WTC11 (cell line): ENCODE results near the gene KIF6.

Source experiments
- CBFB ChIP-seq: sonication (generic); formaldehyde crosslinking; IDR thresholded peaks from 2 replicates; pipeline ENCODE4 v1.8.1; 2022; ENCODE audit warnings: mild to moderate bottlenecking, low read depth, missing genetic modification reagents
- GABPB1 ChIP-seq: sonication (generic); formaldehyde crosslinking; IDR thresholded peaks from 2 replicates; pipeline ENCODE4 v1.8.1; 2023; ENCODE audit warnings: mild to moderate bottlenecking, missing genetic modification reagents
- MXD4 ChIP-seq: fragments of 250-450 bp; sonication (Bioruptor Pico); IDR thresholded peaks from 2 replicates; pipeline ENCODE4 v1.8.0; 2021; ENCODE audit warnings: mild to moderate bottlenecking, moderate library complexity, borderline replicate concordance
- NR3C1 ChIP-seq: sonication (generic); formaldehyde crosslinking; conservative IDR thresholded peaks from 2 replicates; pipeline ENCODE4 v1.8.1; 2023; ENCODE audit warnings: low read depth, mild to moderate bottlenecking, missing genetic modification reagents
- TEAD1 ChIP-seq: sonication (generic); formaldehyde crosslinking; IDR thresholded peaks from 2 replicates; pipeline ENCODE4 v1.8.0; 2022; ENCODE audit warnings: mild to moderate bottlenecking, missing genetic modification reagents
- TP53 ChIP-seq: sonication (generic); formaldehyde crosslinking; IDR thresholded peaks from 2 replicates; pipeline ENCODE4 v1.8.1; 2023; ENCODE audit warnings: mild to moderate bottlenecking, missing genetic modification reagents
- ZNF219 ChIP-seq: sonication (generic); formaldehyde crosslinking; IDR thresholded peaks from 2 replicates; pipeline ENCODE4 v1.8.0; 2023; ENCODE audit warnings: missing genetic modification reagents, mild to moderate bottlenecking, borderline replicate concordance
- TF ChIP-seq, protein P1 (sequence below): sonication (generic); formaldehyde crosslinking; IDR thresholded peaks from 2 replicates; pipeline ENCODE4 v1.8.0; 2022; ENCODE audit warnings: missing genetic modification reagents
- TF ChIP-seq, protein P2 (sequence below): fragments of 200-600 bp; IDR thresholded peaks from 2 replicates; pipeline ENCODE4 v1.8.0; 2022; ENCODE audit warnings: antibody characterized with exemption
- TF ChIP-seq, protein P3 (sequence below): sonication (generic); formaldehyde crosslinking; IDR thresholded peaks from 2 replicates; pipeline ENCODE4 v1.8.0; 2023; ENCODE audit warnings: missing genetic modification reagents, mild to moderate bottlenecking, borderline replicate concordance
- TF ChIP-seq, protein P4 (sequence below): sonication (generic); formaldehyde crosslinking; IDR thresholded peaks from 2 replicates; pipeline ENCODE4 v1.8.0; 2022; ENCODE audit warnings: mild to moderate bottlenecking, missing genetic modification reagents
- TF ChIP-seq, protein P5 (sequence below): sonication (generic); formaldehyde crosslinking; IDR thresholded peaks from 2 replicates; pipeline ENCODE4 v1.8.1; 2023; ENCODE audit warnings: mild to moderate bottlenecking, missing genetic modification reagents, moderate library complexity

DNA sequence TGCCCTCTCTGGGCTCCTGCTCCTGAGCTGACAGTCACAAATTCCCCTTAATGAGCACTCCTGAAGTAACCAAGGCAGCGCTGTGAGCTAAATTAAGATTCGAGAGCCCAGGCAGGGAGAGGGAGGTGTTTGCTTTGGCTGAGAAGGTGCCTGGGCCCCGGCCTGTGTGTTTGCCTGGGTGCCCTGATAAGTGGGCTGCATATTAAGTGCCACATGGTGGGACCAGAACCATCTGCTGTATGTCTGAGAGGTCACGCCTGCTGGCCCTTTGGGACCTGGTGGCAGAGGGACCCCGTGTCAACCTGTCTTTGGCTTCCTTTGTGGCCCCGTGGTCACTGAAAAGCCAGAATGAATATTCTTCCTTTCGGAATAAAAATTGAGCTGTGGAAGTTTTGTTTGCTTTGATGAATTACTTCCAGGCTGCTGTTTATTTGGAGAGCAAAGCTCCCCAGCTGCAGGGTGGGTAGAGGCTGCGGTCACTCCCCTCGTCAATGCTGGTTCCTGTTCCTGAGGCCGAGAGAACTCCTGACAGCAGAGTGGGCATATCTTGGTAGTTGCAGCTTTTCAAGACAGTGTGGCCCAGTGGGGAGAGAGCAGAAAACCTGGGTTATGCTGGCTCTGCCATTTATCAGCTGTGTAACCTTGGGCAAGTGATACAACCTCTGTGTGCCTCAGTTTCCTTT lies 385.2 kb downstream of the KIF6 start:
- TF ChIP-seq TP53 (CRISPR knock-in tag) (no peak), GABPB1 (CRISPR knock-in tag) (no peak), ZNF219 (CRISPR knock-in tag) (no peak), NR3C1 (no peak), TEAD1 (CRISPR knock-in tag) (no peak), CBFB (no peak), MXD4 (CRISPR knock-in tag) (no peak)
- TF ChIP-seq, protein P1, sequence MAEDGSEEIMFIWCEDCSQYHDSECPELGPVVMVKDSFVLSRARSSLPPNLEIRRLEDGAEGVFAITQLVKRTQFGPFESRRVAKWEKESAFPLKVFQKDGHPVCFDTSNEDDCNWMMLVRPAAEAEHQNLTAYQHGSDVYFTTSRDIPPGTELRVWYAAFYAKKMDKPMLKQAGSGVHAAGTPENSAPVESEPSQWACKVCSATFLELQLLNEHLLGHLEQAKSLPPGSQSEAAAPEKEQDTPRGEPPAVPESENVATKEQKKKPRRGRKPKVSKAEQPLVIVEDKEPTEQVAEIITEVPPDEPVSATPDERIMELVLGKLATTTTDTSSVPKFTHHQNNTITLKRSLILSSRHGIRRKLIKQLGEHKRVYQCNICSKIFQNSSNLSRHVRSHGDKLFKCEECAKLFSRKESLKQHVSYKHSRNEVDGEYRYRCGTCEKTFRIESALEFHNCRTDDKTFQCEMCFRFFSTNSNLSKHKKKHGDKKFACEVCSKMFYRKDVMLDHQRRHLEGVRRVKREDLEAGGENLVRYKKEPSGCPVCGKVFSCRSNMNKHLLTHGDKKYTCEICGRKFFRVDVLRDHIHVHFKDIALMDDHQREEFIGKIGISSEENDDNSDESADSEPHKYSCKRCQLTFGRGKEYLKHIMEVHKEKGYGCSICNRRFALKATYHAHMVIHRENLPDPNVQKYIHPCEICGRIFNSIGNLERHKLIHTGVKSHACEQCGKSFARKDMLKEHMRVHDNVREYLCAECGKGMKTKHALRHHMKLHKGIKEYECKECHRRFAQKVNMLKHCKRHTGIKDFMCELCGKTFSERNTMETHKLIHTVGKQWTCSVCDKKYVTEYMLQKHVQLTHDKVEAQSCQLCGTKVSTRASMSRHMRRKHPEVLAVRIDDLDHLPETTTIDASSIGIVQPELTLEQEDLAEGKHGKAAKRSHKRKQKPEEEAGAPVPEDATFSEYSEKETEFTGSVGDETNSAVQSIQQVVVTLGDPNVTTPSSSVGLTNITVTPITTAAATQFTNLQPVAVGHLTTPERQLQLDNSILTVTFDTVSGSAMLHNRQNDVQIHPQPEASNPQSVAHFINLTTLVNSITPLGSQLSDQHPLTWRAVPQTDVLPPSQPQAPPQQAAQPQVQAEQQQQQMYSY (CRISPR knock-in tag): no peak
- TF ChIP-seq, protein P2, sequence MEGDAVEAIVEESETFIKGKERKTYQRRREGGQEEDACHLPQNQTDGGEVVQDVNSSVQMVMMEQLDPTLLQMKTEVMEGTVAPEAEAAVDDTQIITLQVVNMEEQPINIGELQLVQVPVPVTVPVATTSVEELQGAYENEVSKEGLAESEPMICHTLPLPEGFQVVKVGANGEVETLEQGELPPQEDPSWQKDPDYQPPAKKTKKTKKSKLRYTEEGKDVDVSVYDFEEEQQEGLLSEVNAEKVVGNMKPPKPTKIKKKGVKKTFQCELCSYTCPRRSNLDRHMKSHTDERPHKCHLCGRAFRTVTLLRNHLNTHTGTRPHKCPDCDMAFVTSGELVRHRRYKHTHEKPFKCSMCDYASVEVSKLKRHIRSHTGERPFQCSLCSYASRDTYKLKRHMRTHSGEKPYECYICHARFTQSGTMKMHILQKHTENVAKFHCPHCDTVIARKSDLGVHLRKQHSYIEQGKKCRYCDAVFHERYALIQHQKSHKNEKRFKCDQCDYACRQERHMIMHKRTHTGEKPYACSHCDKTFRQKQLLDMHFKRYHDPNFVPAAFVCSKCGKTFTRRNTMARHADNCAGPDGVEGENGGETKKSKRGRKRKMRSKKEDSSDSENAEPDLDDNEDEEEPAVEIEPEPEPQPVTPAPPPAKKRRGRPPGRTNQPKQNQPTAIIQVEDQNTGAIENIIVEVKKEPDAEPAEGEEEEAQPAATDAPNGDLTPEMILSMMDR: no peak
- TF ChIP-seq, protein P3, sequence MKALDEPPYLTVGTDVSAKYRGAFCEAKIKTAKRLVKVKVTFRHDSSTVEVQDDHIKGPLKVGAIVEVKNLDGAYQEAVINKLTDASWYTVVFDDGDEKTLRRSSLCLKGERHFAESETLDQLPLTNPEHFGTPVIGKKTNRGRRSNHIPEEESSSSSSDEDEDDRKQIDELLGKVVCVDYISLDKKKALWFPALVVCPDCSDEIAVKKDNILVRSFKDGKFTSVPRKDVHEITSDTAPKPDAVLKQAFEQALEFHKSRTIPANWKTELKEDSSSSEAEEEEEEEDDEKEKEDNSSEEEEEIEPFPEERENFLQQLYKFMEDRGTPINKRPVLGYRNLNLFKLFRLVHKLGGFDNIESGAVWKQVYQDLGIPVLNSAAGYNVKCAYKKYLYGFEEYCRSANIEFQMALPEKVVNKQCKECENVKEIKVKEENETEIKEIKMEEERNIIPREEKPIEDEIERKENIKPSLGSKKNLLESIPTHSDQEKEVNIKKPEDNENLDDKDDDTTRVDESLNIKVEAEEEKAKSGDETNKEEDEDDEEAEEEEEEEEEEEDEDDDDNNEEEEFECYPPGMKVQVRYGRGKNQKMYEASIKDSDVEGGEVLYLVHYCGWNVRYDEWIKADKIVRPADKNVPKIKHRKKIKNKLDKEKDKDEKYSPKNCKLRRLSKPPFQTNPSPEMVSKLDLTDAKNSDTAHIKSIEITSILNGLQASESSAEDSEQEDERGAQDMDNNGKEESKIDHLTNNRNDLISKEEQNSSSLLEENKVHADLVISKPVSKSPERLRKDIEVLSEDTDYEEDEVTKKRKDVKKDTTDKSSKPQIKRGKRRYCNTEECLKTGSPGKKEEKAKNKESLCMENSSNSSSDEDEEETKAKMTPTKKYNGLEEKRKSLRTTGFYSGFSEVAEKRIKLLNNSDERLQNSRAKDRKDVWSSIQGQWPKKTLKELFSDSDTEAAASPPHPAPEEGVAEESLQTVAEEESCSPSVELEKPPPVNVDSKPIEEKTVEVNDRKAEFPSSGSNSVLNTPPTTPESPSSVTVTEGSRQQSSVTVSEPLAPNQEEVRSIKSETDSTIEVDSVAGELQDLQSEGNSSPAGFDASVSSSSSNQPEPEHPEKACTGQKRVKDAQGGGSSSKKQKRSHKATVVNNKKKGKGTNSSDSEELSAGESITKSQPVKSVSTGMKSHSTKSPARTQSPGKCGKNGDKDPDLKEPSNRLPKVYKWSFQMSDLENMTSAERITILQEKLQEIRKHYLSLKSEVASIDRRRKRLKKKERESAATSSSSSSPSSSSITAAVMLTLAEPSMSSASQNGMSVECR (CRISPR knock-in tag): no peak
- TF ChIP-seq, protein P4, sequence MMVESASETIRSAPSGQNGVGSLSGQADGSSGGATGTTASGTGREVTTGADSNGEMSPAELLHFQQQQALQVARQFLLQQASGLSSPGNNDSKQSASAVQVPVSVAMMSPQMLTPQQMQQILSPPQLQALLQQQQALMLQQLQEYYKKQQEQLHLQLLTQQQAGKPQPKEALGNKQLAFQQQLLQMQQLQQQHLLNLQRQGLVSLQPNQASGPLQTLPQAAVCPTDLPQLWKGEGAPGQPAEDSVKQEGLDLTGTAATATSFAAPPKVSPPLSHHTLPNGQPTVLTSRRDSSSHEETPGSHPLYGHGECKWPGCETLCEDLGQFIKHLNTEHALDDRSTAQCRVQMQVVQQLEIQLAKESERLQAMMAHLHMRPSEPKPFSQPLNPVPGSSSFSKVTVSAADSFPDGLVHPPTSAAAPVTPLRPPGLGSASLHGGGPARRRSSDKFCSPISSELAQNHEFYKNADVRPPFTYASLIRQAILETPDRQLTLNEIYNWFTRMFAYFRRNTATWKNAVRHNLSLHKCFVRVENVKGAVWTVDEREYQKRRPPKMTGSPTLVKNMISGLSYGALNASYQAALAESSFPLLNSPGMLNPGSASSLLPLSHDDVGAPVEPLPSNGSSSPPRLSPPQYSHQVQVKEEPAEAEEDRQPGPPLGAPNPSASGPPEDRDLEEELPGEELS (CRISPR knock-in tag): no peak
- TF ChIP-seq, protein P5, sequence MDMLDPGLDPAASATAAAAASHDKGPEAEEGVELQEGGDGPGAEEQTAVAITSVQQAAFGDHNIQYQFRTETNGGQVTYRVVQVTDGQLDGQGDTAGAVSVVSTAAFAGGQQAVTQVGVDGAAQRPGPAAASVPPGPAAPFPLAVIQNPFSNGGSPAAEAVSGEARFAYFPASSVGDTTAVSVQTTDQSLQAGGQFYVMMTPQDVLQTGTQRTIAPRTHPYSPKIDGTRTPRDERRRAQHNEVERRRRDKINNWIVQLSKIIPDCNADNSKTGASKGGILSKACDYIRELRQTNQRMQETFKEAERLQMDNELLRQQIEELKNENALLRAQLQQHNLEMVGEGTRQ (CRISPR knock-in tag): no peak
